ENCODE measurements around the gene ZNF652.

The ZNF652 gene

DNA sequence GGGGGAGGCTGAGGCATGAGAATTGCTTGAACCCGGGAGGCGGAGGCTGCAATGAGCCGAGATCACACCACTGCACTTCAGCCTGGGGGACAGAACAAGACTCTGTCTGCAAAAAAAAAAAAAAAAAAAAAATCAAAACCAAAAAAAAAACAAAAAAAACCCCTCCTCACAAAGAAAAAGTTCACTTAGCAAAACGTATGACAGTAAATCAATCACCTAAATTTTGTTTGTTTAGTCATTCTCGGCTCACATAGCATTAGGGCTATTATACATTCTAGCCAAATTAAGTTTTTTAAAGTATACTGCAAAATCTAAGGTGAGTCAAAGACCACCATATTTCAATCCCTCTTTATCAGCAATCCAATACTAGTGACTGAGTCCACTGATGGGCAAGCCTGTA lies 5.7 kb downstream of the ZNF652 start:
- no peak for DNase-seq

DNA sequence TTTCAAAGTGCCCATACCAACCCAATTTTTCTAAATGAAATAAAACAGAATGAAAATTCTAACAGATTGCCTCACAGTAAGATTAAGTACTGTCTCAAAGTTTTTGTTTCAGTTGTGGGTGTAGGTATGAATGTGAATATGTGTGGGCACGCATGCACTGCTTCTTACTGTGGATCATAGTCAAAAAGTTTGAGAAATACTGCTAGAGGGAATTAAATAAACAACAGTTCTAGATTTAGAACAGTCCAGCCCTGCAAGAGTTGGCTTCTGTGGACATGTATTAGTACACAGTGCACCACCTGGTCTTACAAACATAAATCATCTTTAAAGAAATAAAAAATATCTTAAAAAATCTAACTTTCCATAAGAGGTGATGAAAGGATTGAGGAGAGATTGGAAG lies 8.4 kb downstream of the ZNF652 start:
- DNase-seq = no peak

DNA sequence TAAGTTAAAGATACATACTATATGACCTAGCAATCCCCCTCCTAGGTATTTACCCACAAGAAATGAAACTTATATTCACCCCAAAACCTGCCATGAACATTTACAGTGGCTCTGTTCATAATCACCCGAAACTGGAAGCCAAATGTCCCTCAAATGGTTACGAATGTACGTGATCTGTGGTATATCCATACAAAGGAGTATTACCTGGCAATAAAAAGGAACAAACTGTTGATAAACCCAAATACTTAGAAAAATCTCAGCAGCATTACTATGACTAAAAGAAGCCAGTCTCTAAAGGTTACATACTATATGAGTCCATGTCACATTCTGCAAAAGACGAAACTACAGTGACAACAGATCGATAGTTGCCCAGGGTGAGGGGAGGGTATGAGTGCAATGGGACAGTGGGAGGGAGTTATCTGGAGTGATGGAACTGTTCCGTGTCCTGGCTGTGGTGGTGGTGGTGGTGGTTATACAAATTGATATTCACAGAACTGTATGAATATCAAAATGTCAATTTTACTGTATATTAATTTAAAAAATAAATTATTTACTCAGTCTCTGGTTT lies 9.4 kb downstream of the ZNF652 start:
- no peak for DNase-seq

DNA sequence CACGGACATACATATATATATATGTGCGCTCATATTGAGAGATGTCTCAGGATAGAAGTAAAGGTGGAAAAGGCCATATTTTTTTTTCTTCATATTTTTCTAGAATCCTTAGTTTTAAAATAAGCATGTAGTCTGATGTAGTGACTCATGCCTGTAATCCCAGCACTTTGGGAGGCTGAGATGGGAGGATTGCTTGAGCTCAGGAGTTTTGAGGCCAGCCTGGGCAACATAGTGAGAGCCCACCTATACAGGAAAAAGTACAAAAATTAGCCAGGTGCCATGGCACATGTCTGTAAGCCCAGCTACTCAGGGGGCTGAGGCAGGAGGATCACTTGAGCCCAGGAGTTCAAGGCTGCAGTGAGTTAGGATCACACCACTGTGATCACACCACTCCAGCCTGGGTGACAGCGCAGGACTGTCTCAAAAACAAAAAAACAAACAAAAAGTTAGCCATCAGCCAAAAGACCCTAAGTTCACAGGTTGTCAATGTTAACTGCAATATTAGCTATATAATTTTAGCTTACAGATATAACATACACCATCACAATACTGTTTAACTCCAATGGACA lies 10.4 kb downstream of the ZNF652 start:
- DNase-seq = no peak

- DNase-seq = no peak
Observed at GRCh38 chr17:49349541-49349940, 12.5 kb downstream of the ZNF652 start.

GRCh38 chr17:49344914-49345313 lies 17.1 kb downstream of the ZNF652 start:
- DNase-seq = no peak

- DNase-seq = no peak
Observed at GRCh38 chr17:49343273-49343672, 18.8 kb downstream of the ZNF652 start.

DNA sequence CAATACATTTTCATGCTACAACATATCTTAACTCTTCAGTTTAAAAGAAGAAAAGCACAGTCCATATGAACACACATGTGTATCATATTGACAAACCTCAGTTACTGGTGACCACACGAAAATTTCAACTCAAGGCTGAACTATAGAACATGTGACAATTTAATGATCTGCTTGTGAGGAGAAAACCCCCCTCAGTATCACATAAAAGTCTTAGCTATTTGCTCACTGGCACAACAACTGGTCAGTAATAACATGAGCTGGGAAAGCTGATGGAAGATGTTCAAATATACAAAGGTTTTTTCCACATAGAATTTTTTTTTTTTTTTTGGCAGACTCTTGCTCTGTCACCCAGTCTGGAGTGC lies 19.5 kb downstream of the ZNF652 start:
- DNase-seq = no peak

DNA sequence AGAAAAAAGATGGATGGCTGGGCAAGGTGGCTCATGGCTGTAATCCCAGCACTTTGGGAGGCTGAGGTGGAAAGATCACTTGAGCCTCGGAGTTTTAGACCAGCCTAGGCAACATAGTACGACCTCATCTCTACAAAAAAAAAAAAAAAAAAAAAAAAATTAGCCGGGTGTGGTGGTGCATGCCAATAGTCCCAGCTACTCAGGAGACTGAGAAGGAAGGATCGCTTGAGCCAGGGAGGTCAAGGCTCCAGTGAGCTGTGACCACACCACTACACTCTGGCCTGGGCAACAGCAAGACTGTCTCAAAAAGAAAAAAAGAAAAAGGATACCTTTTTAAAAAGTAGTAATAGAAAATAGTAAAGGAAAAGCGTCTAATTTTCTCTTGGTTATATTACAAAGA lies 20.7 kb downstream of the ZNF652 start:
- DNase-seq = no peak

GRCh38 chr17:49339354-49339753 lies 22.7 kb downstream of the ZNF652 start:
- DNase-seq = no peak

DNA sequence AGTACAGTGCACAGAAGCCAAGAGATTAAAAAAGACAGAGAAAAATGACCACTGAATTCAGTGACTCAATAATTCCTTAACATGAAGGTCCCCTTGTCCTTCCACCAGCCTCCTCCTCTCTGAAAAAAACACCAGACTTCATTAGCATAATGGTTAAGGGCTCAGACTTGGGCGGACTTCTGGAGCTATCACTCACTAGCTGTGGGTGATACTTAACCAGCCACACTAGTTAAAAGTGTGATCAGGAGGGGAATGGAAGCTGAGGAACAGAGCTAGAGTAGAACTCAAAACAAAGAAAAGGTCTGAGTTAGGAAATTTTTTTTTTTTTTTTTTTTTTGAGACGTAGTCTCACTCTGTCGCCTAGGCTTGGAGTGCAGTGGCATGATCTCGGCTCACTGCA lies 23.2 kb downstream of the ZNF652 start:
- DNase-seq = no peak

DNA sequence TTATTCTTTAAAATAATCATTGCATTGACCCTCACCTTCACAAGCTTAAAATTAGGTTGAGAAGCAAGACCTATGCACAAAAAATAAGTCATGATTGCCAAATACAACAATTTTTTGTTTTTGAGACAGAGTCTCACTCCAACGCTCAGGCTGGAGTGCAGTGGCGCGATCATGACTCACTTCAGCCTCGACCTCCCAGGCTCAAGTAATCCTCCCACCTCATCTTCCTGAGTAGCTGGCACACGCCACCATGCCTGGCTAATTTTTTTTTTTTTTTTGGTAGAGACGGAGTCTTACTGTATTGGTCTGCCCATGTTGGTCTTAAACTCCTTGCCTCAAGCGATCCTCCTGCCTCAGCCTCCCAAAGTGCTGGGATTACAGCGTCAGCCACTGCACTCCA lies 24.2 kb downstream of the ZNF652 start:
- DNase-seq = no peak

GRCh38 chr17:49334744-49335512 lies 27.1 kb downstream of the ZNF652 start:
- DNase-seq = no peak

DNA sequence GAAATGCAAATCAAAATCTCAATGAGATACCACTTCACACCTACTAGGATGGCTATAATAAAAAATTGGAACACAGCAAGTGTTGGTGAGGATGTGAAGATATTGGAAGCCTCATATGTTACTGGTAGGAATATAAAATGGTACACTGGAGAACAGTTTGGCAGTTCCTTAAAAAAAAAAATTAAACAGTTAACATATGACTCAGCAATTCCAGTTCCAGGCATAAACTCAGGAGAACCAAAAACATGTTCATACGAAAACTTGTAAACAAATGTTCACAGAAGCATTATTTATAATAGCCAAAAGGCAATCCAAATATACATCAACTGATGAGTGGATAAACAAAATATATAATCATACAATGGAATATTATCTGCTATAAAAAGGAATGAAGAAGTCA lies 28.2 kb downstream of the ZNF652 start:
- DNase-seq = no peak

DNA sequence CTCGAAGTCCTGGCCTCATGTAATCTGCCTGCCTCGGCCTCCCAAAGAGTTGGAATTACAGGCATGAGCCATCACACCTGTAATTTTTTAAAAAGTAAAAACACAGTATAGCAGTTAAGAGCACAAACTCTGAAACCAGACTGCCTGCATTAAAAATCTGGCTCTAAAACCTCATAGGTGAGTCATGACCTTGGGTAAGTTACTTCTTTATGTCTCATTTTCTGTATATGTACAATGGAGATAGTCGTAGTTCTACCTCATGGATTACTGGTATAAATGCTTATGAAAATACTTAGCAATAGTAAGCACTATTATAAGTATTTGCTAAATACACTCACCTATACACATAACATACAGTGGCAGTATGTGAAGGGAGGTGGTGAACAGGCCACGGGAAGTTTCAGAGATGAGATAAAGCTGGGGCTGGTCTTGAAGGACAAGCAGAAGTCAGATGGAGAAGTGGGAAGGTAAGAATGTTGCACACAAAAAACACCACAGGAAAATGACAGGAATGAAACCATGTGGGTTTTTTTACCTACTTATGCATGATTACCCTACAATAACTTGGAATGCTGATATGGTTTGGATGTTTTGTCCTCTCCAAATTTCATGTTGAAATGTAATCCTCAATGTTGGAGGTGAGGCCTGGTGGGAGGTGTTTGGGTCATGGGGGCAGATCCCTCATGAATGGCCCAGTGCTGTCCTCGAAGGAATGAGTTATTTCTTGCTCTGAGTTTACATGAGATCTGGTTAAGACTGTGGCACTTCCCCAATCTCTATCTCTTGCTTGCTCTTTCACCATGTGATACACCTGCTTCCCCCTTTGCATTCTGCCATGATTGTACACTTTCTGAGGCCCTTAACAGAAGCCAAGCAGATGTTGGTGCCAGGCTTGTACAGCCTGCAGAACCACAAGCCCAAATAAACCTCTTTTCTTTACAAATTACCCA lies 33.9 kb downstream of the ZNF652 start:
- no peak for DNase-seq

- no peak for DNase-seq
Observed at GRCh38 chr17:49325980-49326379, 36.1 kb downstream of the ZNF652 start.

DNA sequence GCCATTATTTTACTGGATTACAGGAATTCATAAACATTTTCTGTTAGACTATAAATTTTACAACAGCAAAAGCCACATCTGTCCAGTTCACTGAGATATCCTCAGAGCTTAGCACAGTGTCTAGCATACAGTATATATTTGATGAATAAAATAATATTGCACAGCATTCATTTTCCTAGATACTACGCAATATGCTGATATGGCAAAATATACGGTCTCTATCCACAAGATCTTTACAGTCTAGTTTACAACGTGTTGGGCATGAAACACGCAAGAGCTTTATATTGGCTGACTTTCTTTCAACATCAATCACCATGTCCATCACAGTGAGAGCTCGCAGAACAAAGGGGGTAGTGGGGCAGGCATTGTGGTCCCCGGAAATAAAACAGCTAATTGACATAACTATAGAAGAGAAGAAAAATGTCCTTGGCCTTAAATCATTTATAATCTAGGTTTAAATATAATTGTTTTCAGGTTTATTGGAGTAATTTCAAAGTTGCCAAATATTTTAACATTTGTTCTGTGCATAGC lies 43.5 kb downstream of the ZNF652 start:
- DNase-seq = no peak

DNA sequence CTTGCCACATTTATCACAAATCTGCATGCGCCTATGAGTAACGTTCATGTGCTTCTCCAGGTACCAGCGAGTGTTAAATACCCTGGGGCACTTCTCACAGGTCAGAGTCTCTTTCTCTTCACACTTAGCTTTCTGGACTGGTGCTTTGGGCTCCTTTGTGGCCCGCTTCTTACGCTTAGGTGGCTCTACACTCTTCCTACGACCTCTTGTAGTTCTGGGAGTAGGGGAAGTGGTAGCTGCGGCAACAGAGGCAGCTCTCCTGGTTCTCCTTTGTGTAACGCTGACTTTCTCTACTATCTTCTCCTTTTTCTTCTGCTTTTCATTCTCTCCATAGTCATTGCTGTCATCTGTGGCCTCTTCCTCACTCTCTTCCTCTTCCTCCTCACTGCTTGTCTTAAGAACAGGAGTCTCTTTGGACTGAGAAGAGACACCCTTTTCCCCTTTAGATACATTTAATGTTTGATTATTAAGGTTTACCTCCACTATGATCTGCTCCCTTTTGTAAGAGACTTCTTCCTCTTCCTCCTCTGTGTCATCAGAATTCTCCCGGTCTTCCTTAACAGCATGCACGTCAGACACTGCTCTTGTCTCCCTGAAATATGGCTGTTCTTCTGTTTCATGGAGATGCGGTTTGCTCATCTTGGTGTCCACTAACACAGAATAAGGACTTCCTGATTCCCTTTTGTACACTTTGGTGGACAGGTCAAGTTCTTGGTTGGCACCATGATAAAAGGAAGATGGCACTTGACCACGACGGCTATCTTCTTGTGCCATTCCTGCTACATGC lies 45.0 kb downstream of the ZNF652 start:
- no peak for DNase-seq

DNA sequence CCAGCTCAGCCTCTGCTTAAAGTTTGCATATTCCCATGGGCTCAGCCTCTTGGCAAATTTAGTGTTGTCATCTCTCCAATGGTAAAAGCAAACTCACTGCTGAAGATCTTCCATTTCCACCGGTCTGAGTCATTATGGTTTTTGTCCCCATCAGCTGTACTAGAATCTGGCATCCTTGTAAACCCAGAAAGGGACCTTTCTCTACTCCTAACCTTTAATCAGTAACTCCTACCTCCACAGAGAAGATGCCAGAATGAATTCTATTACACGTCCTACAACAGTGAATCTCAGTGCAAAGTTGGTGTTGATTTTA lies 45.8 kb downstream of the ZNF652 start:
- DNase-seq = no peak

DNA sequence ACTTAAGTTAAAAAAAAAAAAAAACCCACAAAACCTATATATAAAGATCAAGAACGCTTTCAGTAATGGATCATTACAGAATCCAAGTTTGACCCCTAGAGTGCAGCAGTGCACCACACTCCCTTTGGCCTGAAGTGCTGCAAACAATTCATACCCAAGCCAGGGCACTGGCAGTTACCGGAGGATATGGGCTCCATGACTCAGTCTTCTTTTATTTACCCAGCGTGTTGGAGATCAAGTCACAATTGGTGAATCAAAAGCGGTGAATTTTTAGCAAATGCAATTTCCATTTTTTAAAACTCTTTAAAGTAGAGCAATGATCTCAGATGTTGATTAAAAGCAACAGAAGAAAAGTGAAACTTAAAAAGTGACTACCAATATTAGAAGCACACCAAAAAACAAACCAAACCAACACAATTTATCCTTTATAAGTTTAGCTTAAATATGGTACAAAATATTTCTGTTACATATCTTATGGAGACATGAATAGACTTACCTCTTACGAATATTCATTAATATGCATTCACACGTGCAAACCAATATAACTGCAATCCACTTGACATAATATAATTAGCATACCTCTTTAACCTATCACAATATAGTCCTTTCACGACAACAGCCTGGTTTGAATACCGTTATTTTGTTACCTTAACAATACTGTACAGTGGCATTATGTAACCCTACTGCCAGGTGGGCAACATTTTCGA lies 46.3 kb downstream of the ZNF652 start:
- DNase-seq = peak; percentile 68

DNA sequence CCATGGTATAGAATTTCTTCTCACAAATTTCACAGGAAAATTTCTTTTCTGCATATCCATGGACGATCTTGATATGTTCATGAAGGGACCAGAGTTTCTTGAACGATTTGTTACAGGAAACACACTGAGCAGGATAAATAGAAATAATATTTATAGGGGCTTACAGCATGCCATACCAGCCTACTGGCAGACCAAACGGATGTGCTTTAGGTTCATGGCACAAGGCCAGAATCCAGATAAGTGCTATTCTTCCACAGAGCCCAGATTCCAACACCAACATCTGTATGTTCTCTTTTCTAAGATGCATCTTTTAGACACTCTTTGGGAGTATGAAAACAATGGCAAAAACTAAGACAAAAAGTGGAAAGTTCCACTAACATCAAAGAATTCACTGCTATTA lies 49.3 kb downstream of the ZNF652 start:
- no peak for DNase-seq

- no peak for DNase-seq
Observed at GRCh38 chr17:49299996-49300395, 62.1 kb downstream of the ZNF652 start.

Measured in NCI-H1092 treated with DMSO at 0.1 percent for 48 hours (cell line).